Neural progenitor cell (in vitro differentiated cells): Measurements from ENCODE around the gene CTAG2.
"Not testable (repeated sequence)": the region's sequence is repeated elsewhere in the genome, so short reads cannot be mapped to it uniquely, and the experiment has no call there.

ENCODE experiments used
- EZH2 ChIP-seq: fragments of 200-600 bp; sonication (generic); IDR thresholded peaks from 2 replicates; pipeline ENCODE4 v1.6.1; 2017; ENCODE audit warnings: antibody characterized with exemption, mild to moderate bottlenecking, moderate library complexity
- EZH2phosphoT487 ChIP-seq: fragments of 200-600 bp; sonication (generic); IDR thresholded peaks from 2 replicates; pipeline ENCODE4 v1.6.1; 2017; ENCODE audit warnings: antibody characterized with exemption
- TF ChIP-seq, protein P1 (sequence below): fragments of 200-600 bp; sonication (generic); IDR thresholded peaks from 2 replicates; pipeline ENCODE4 v1.5.1; 2017; ENCODE audit warnings: antibody characterized with exemption, mild to moderate bottlenecking

DNA sequence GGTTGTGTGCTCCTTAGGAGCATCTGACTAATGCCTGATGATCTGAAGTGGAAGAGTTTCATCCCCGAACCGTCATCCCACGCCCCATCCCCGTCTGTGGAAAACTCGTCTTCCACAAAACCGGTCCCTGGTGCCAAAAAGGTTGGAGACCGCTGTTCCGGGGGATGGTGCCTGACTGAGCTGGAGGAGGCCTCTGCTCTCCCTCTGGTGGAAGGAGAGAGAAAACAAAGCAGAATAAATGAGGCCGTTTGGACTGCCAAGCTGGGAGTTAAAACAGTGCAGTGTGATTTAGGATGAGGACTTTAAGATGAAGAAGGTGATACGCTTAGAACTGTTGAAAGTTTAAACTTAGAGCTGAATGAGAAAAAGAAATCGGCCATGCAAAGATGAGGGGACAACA is 19.7 kb downstream of the CTAG2 start:
- TF ChIP-seq, protein P1, sequence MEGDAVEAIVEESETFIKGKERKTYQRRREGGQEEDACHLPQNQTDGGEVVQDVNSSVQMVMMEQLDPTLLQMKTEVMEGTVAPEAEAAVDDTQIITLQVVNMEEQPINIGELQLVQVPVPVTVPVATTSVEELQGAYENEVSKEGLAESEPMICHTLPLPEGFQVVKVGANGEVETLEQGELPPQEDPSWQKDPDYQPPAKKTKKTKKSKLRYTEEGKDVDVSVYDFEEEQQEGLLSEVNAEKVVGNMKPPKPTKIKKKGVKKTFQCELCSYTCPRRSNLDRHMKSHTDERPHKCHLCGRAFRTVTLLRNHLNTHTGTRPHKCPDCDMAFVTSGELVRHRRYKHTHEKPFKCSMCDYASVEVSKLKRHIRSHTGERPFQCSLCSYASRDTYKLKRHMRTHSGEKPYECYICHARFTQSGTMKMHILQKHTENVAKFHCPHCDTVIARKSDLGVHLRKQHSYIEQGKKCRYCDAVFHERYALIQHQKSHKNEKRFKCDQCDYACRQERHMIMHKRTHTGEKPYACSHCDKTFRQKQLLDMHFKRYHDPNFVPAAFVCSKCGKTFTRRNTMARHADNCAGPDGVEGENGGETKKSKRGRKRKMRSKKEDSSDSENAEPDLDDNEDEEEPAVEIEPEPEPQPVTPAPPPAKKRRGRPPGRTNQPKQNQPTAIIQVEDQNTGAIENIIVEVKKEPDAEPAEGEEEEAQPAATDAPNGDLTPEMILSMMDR = not testable (repeated sequence)
- TF ChIP-seq EZH2, EZH2phosphoT487: not testable (repeated sequence)
